Ovary (tissue), 9 donors: ENCODE data around the gene GGA3. TPM values are rescaled to one million over a fixed set of nuclear protein-coding genes. Genes with fewer than 3 reads are reported as not detected.

ENCODE experiments used
- DNase-seq, 5 donors: peaks; one replicate each; pipeline ENCODE4 v3.0.0-alpha.2; 2019 to 2020
- H3K27ac ChIP-seq, 2 donors: fragments of 200-600 bp; one replicate each; pipeline versions ENCODE4 v1.5.1 to v1.8.0; 2019 to 2022
- H3K27me3 ChIP-seq: fragments of 200-600 bp; one replicate; pipeline ENCODE4 v1.8.0; 2022
- H3K36me3 ChIP-seq: fragments of 200-600 bp; sonication (generic); one replicate; pipeline ENCODE4 v1.5.1; 2019
- H3K4me1 ChIP-seq: one replicate; pipeline ENCODE4 v1.8.1; 2013; ENCODE audit warnings: mild to moderate bottlenecking, moderate library complexity; ENCODE audit not compliant: insufficient read depth
- H3K4me3 ChIP-seq: fragments of 200-600 bp; sonication (generic); one replicate; pipeline ENCODE4 v1.5.1; 2017
- H3K9me3 ChIP-seq, 2 donors: fragments of 200-600 bp in 1 of 2; sonication (generic) in 1 of 2; one replicate each; pipeline versions ENCODE4 v1.5.1 to v1.8.1; 2013 to 2019; ENCODE audit warnings: mild to moderate bottlenecking in 1 of 2, moderate library complexity in 1 of 2
- CTCF ChIP-seq, 3 donors: fragments of 450-650 bp in 2 of 3; fragments of 200-600 bp in 1 of 3; IDR thresholded peaks; one replicate each; pipeline versions ENCODE4 v1.5.1 to v1.8.0; 2016 to 2022; ENCODE audit warnings: antibody characterized with exemption in 3 of 3, mild to moderate bottlenecking in 1 of 3
- EP300 ChIP-seq: sonication (generic); formaldehyde crosslinking; IDR thresholded peaks from one replicate; pipeline ENCODE4 v1.6.1; 2017; ENCODE audit warnings: antibody characterized with exemption
- POLR2A ChIP-seq: fragments of 450-650 bp; IDR thresholded peaks from one replicate; pipeline ENCODE4 v1.6.1; 2017; ENCODE audit warnings: antibody characterized with exemption, mild to moderate bottlenecking, moderate library complexity
- WGBS, 3 donors: extraction: QIAGEN DNeasy Blood & Tissue Kit in 1 of 3; methylation state at CpG; one replicate each; pipeline versions ENCODE4 v1.1.5 to v1.1.7; 2013 to 2017; 5-methylcytosine and 5-hydroxymethylcytosine counted together
- intact Hi-C, 4 donors: fragments of 100-400 bp; cut with DNase I; formaldehyde crosslinking; loops; one replicate each; pipeline versions ENCODE4 v1.11.0 to v1.15.1; 2022 to 2023
- polyA plus RNA-seq, 2 donors: library from polyadenylated mRNA; stranded (reverse); fragments of 200-250 nt in 1 of 2; fragments of 350-450 nt in 1 of 2; fragmentation: Illumina TruSeq in 1 of 2; extraction: RNeasy Lipid Tissue Mini Kit (QIAGEN cat#74804) in 1 of 2; gene quantifications; one replicate each; pipeline ENCODE4 v1.2.3, GENCODE V29; 2013 to 2014
- total RNA-seq, 7 donors: library from RNA; depleted of rRNA in 2 of 7; stranded (reverse); fragments of >200 nt in 2 of 7; fragmentation: NEBNext Ultra II Directional in 3 of 7; extraction: Animal tissue kit (Norgen Biotek cat#: 25700) in 3 of 7; gene quantifications; one replicate each; pipeline versions ENCODE4 v1.1.0 to v1.2.4, GENCODE V29; 2016 to 2023
- donor health status: DM: no; HTN: no; CAD: no; lungs with moderate emphysema.
- donor health status: DM: no; HTN: no; CAD: no.
- donor health status: Bipolar disorder and iron deficiency.
- donor health status: DM: yes; HTN: yes; CAD: no.
- donor health status: DM: no; HTN: no; CAD: no.
- donor health status: DM: yes; HTN: yes; CAD: no.

The GGA3 gene
- total and polyA plus RNA-seq, 9 donors: 18.2 to 48.9 (median 38.3) TPM

- TF ChIP-seq EP300: no peak
- no peak for TF ChIP-seq CTCF (IDR thresholded peaks at IDR 0.05)
- no peak for TF ChIP-seq POLR2A
- Histone ChIP-seq H3K9me3 (no peaks in the 10 kb centered on the region), H3K27ac (no peak overlapping the region), H3K4me3 (no peak overlapping the region), H3K36me3 (no peaks in the 10 kb centered on the region), H3K27me3 (no peaks in the 10 kb centered on the region), H3K4me1 (peaks cover 2% of the 10 kb centered on the region)
- intact Hi-C loops: loop anchor here in 1 of 4 donors (5.0 kb wide), 1 partner anchor 134 kb away; the partner anchor contains the start of gene GRB2
- WGBS, 3 donors: 58 to 74% (median 72%) methylated on average over 3 of the region's 3 CpGs
- no peak for DNase-seq
These were observed 11.4 kb upstream of the GGA3 start for GRCh38 chr17:75272848-75273184.

GRCh38 chr17:75271955-75272847 lies 10.8 kb upstream of the GGA3 start:
- no peak for TF ChIP-seq EP300
- no peak for TF ChIP-seq POLR2A
- no peak for TF ChIP-seq CTCF (IDR thresholded peaks at IDR 0.05)
- peaks cover 2% of the 10 kb centered on the region for H3K4me1 ChIP-seq
- H3K4me3 ChIP-seq: peak overlapping the region; percentile 82
- H3K36me3 ChIP-seq: no peaks in the 10 kb centered on the region
- H3K9me3 ChIP-seq: no peaks in the 10 kb centered on the region
- H3K27ac ChIP-seq: no peak overlapping the region
- no peaks in the 10 kb centered on the region for H3K27me3 ChIP-seq
- intact Hi-C loops: loop anchor here in 1 of 4 donors (5.0 kb wide), 1 partner anchor 135 kb away; the partner anchor contains the start of gene GRB2
- DNase-seq: peak in 2 of 5 donors; percentile 30 to 56
- WGBS, 3 donors: 36 to 47% (median 44%) methylated on average over 24 of the region's 24 CpGs

- intact Hi-C loops: loop anchor here in 1 of 4 donors (5.0 kb wide), 1 partner anchor 136 kb away; the partner anchor contains the start of gene GRB2
- peak; percentile 69 to 87 (median 78) for DNase-seq
- Histone ChIP-seq H3K27ac (peak overlapping the region; percentile 22 to 71), H3K27me3 (no peaks in the 10 kb centered on the region), H3K4me3 (peak overlapping the region; percentile 82), H3K4me1 (peaks cover 2% of the 10 kb centered on the region), H3K36me3 (no peaks in the 10 kb centered on the region), H3K9me3 (no peaks in the 10 kb centered on the region)
- TF ChIP-seq POLR2A (no peak), CTCF (IDR thresholded peaks at IDR 0.05) (peak; percentile 57 to 97 (median 95))
- 0 to 1% (median 1%) methylated on average over 44 to 74 of the region's 74 CpGs for WGBS, 3 donors
These were observed 10.0 kb upstream of the GGA3 start for GRCh38 chr17:75271233-75271954.

GRCh38 chr17:75270966-75271232 lies 9.5 kb upstream of the GGA3 start, which contains the start of gene MIF4GD:
MIF4GD (minus strand) TSS chr17:75271231; CDS start chr17:75270195, 1,036 bp downstream.
- intact Hi-C loops: loop anchor here in 1 of 4 donors (5.0 kb wide), 1 partner anchor 136 kb away; the partner anchor contains the start of gene GRB2
- TF ChIP-seq POLR2A (peak; percentile 47), EP300 (no peak)
- no peaks in the 10 kb centered on the region for H3K36me3 ChIP-seq
- H3K4me3 ChIP-seq: peak within 1 kb of the TSS; percentile 82
- H3K9me3 ChIP-seq: no peaks in the 10 kb centered on the region
- H3K4me1 ChIP-seq: peaks cover 2% of the 10 kb centered on the region
- peak within 1 kb of the TSS; percentile 67 to 85 for H3K27ac ChIP-seq
- WGBS, 3 donors: 0 to 2% (median 1%) methylated on average over 12 to 39 of the region's 39 CpGs
- DNase-seq: no peak
- H3K27me3 ChIP-seq: no peaks in the 10 kb centered on the region
